HG02884 (cell line): ENCODE results near the gene PDHA1.
A peak's percentile ranks its signal among the peaks of the same experiment; 100 is the strongest.

Experiments used
- ATAC-seq: cut with Tn5 transposase; IDR thresholded peaks from one replicate; pipeline ENCODE4 v1.9.1; 2021; ENCODE audit warnings: mild to moderate bottlenecking, moderate library complexity; ENCODE audit not compliant: unreplicated experiment

Gene PDHA1

DNA sequence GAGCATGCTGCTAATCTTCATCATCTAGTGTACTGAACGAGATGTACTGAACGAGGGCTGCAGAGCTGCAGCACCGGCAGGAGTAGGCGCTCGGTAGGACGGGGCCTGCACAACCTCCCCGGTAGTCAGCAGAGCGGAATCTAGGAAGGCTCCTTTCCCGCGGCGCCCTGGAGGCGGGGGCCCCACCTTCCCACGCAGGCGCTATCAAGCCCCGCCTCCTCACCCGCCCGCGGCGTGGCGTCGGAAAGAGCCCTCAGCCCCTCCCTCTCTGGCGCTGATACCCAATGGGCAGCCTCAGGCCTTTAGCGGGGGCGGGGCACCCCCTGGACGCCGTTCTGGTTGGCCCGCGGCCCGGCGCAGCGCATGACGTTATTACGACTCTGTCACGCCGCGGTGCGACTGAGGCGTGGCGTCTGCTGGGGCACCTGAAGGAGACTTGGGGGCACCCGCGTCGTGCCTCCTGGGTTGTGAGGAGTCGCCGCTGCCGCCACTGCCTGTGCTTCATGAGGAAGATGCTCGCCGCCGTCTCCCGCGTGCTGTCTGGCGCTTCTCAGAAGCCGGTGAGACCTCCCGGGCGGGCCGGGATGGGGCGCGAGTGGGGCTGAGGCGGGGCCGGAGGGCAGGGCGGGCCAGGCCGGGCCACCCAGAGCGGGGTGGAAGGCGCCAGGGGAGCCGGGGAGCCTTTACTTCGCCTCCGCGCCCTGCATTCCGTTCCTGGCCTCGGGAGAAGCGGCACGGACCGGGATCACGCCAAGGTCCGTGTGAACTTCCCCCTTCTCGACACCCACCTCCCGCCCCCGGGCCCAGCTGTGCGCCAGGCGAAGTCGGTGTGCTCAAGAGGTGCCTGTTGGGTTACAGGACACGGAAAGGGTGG is at the start of gene PDHA1:
TSS of gene PDHA1 (plus strand) at position 393 of the 874 bp plus-strand sequence. CDS start at position 504, 111 bp downstream.
- ATAC-seq = peak; percentile 98

DNA sequence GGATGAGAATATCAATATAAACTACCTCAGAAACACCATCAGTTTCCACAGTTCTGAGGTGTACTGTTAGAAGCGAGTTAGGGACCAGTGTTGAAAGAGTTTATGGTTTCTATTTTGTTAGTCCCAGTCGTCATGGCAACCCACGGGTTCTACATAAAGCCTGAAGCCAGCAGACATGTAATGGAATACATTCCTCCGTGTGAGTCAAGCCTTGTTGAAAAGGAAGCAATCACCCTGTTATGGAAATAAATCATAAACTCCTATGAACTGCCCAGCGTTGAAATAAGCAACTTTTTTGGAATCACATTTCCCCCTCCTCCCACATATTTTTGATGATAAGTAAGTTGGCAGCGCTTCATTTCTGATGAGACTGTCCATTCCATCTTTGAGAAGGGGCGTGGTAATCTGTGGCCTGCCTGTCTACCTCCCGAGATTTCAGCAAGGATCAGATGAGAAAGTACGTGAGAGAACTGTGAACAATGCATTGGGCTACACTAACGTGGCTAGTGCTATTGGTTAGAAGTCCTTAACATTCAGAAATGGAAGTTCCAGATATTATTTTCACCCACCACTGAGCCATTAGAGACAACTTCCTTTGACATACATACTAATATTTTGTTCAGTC is 40.4 kb upstream of the PDHA1 start:
- ATAC-seq = no peak

DNA sequence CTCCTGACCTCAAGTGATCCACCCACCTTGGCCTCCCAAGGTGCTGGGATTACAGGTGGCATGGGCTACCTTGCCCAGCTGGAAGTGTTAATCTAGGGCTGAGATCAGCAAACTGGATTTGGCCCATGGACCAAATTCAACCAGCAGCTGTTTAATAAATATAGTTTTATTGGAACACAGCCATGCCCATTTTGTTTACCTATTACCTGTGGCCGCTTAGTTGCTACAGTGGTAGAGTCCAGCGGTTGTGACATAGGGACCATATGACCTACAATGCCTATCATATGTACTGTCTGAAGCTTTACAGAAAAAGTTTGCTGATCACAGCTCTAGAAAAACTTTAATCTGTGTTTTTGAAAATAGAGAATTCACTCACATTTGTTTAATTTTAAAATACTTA is 17.2 kb upstream of the PDHA1 start:
- no peak for ATAC-seq

DNA sequence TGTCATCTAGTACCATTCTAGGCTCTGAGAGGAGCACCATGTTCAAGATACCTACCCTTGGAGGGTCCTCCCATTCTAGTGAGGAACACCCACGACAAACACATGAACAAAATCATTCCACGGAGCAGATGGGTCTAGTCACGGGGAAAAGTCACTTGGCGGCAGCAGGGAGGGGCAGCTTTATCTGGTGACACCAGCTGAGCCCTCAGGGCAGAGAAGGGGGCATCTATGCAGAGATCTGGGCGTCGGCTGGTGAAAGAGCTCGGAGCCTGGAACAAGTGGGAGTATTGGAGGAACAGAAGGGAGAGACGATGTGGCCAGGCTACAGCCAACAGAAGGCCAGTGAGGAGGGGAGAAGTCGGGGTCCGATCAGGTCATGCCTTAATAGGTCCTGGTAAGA is 11.9 kb upstream of the PDHA1 start:
- no peak for ATAC-seq

DNA sequence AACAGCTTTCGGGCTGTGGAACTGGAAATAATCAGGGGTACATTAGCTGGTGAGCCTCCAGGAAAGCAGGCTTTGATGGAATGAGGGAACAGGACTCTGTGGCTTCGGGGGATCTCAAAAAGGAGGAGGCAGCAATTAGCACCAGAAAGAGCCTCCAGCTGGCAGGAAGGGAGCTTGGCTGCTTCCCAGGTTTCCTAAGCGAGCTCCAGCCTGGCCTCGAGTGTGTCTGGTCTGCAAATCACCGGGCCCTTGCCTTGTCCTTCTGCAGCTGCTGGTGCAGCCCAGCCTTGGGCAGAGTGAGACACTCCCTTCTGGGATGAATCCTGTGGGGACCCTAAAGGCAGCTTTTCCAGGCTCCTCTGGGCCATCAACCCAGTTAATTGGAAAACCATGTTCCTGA is 10.7 kb upstream of the PDHA1 start:
- ATAC-seq = no peak

DNA sequence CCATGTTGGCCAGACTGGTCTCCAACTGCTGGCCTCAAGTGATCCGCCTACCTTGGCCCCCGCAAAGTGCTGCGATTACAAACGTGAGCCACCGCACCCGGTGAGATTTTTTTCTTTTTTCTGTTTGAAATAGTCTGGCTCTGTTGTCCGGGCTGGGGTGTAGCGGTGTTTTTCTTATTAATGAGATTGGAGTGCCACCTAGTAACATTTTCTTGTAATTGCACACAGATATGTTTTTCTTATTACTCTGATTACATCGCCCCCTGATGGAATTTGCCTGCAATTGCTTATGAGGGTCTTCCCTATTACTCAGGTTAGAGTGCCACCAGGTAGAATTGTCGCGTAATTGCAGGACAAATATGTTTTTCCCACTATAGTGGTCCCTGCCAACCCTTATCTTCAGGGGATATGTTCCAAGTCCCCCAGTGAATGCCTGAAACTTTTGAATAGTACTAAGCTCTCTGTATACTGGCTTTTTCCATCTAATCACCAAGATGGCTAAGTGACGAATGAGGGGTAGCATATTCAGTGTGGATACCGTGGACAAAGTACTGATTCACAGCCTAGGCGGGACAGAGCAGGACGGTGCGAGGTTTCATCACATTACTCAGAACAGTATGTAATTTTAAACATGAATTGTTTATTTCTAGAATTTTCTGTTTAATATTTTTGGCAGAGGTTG is 8.6 kb upstream of the PDHA1 start:
- no peak for ATAC-seq

DNA sequence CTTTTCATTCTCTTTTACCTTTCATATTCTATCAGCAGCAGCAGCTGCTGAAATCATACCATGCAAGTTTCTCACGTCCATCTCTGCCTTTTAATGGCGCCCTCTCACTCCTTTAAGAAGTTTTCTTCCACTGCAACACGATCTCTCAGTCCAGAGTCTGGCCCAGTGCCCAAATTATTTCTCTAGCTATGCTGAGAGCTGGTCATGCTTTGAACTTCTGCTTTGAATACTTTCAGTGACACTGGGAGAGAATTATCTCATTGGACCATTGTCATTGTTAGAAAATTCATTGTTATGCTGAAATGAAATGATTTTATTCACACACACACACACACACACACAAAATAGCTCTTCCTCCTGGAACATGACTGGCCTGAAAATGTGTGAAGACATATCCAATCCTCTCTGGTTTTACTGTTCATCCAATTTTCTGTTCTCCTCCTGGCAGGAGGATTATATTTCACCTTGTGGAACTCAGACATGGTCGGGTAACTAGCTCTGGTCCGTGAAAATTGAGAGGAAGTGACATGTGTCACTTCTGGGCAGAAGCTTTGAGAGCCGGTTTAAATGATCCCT is 1.3 kb upstream of the PDHA1 start:
- ATAC-seq = no peak

DNA sequence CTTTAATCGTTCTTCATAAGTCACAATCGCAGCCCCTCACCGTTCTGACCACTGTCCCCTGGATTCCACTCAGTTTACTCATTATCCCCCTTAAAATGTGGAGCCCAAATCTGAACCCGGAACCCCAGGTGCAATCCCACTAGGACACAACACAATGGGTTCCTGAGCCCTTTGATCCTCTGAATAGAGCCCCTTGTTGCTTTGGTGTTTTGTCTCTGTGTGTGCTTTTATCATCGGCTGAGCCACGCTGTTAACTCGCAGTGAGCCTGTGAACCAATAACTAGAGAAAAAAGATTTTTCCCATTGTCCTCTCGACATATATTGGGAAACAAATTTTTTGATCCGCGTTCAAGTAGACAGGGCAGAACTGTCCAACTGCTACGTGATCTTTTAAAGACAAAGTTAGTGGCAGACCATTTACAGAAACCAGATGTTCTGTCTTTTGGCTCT is 617 bp upstream of the PDHA1 start:
- ATAC-seq = no peak

DNA sequence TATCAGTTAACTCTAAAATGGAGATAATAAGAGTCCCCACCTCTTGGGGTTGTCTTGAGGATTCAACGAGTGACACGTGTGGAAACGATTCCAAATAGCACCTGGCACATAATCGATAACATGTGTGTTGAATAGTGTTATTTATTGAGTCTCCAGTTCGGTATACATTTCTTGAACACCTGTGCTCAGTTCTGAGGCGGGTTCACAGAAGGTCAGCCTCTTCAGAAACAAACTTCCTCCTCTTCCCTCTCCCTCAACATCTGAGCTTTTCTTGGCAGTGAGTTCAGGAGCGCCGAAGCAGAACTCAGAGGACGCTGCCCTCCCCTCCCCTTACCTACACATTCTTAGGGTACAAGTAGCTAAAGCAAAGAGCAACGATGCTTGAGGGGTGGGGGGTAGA is 934 bp downstream of the PDHA1 start:
- ATAC-seq = no peak

DNA sequence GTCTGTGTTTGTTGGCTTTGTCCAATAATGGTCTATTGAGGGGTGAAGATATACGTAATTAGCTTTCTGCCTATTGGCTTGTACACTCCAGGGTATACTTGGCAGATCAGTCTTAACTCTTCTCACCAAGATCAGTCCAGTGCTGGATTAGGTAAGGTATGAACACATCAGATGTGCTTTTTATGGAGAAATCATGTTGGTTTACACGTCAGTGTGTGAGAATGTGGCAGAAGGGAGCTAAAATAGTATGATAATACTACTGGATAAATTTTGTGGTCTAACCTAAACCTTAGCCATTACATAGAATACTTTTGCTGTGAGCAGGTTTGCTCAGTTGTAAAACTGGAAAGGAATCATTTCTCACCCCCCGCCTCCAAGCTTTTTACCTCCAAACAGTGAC is 4.2 kb downstream of the PDHA1 start:
- no peak for ATAC-seq

DNA sequence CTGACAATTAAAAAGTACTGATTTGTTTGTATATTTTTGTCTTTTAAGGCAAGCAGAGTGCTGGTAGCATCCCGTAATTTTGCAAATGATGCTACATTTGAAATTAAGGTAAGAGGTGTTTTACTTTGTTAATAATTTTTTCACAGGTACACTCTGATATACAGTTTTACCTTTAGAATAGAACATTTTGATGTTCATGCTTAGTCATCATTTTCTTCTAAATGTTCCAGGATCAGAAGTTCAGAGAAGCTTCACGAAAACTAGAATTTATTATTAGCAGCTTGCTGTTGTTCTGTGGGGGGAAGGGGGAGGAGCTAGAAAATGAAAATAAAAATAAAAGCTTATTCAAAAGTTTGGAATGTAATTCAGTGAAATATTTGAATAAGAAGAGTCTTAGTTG is 5.5 kb downstream of the PDHA1 start:
- no peak for ATAC-seq

DNA sequence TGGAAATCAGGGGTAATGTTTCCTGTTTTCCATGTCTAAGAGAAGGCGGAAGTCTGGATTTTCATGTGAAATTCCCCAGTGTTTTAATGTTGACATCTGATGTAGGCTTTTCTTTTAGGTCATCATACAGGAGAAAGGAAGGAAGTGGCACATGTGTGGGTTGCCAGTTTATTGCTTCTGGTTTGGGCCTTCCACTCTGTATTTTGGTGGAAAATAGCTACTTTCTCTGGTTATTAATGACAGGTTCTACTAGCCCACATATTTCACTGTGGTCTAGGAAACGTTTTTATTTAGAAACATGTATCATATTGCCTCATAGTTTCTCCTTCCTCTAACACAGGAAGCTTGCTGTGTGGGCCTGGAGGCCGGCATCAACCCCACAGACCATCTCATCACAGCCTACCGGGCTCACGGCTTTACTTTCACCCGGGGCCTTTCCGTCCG is 7.2 kb downstream of the PDHA1 start:
- peak; percentile 94 for ATAC-seq

DNA sequence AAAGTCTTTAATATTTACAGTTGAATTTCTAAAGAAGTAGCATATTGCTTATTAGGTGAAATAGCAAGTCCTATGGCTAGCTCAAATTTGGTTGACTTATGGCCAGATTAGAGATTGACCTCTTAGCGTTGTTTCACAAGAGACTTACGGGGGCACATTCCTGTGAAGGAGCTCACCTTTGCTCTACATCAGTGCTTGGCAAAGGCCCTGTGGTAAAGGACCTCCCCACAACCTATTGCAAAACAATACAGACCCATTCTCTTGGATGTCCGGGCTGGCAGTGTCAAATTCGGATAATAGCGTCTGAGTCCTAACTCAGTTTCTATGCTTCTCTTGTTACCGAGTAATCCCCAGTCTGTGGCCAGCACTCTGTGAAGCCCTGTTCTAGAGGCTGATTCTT is 10.9 kb downstream of the PDHA1 start:
- no peak for ATAC-seq

DNA sequence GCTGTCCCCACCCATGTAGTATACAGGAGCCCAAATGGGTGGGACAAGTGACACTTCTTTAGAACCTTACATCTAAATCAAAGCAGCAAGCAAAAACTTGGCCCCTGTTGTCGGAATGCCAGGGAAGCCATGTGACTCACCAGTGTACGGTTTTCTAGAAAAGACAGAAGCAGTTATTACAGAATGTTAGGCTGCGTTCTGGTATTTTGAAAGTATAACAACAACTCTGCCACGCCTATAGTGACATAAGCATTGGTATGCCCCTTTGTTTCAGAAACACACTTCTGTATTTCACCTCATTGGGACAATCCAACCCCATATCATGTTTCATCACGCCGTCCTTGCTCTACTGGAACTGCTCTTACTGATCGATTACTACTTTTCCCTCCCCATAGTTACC is 14.8 kb downstream of the PDHA1 start:
- no peak for ATAC-seq

DNA sequence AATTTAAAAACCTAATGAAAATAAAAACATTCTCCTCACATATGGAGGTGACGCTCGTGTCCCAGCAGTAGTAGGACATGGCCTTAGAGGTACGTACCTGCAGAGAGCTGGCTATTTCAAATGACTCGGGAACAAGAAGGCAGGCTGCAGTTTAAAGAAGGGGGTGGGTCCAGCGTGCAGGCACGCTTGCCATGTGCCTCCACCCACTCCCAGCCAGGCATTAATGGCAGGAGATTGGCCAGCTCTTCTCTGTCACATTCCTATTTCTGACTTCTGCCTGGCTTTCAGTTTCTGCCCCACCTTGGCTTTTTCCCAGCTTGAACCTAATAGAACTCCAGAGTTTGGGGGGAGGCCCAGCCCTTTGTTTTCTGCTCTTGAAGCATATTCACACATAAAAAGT is 17.2 kb downstream of the PDHA1 start:
- ATAC-seq = no peak

DNA sequence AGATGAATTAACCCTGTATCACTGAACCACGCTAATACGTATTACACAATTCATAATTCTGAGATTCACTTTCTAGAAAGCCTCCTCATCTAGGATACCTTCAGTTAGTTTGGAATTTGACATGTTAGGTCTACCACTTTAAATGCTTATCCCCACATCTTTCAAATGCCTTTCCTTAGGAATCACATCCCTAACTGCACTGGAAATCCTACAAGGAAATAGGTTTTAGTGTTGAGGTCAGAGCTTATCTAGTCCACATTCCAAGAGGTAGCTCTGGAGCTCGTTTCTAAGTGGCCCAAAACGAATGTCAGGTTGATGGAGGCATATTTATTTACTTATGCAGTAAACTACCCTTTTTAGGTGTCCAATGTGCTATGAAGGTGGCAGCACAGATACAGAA is 18.0 kb downstream of the PDHA1 start:
- no peak for ATAC-seq

DNA sequence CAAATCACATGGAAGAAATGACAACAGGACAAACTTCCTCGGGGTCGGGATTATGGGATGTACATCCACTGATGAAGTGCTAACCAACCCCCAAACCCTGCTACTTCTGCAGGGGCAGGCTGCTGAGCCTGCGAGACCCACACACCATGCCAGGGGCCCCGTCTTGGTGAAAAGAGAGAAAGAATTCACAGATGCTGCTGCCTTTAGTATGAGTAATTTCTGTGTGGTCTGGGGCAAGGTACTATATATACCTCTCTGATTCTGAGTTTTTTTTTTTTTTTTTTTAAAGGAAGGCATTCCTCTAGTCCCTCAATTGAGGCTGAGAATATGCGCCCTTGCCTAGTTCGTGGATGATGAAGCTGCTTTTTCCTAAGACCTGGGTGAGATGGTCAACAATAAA is 24.8 kb downstream of the PDHA1 start:
- ATAC-seq = no peak

DNA sequence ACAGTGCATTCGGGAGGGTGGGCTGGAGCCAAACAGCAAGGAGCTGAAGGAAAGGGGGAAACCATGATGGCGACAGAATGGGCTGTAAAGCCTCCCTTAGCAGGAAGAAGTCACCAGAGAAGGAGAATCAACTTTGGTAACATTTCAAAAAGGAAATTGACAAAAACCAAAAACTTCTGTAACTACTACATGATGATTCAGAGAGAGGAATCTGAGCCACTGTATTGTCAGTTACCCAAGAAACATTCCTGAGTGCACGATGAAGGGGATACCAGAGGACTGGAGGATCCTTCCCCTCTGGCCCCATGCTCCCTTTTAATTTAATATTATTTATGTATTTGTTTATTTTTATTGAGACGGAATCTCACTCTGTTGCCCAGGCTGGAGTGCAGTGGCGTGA is 26.3 kb downstream of the PDHA1 start:
- ATAC-seq = no peak

DNA sequence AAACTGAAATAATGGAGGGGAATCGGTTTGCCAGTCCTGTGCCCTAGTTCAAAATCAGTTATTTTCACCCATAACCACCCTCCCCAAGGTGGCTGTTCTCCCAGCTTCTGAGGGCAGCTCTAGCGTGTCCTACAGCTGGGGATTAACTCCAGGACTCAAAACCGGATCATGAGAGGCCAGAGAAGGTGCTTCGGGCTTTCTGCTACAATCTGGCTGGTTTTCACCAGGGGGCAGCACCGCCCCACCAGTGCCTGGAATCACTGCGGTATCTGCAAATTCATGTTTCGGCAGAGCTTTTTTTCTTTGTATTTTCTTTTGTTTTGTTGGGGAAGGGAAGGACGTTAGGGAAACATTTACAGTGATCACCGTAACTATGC is 28.4 kb downstream of the PDHA1 start:
- no peak for ATAC-seq

DNA sequence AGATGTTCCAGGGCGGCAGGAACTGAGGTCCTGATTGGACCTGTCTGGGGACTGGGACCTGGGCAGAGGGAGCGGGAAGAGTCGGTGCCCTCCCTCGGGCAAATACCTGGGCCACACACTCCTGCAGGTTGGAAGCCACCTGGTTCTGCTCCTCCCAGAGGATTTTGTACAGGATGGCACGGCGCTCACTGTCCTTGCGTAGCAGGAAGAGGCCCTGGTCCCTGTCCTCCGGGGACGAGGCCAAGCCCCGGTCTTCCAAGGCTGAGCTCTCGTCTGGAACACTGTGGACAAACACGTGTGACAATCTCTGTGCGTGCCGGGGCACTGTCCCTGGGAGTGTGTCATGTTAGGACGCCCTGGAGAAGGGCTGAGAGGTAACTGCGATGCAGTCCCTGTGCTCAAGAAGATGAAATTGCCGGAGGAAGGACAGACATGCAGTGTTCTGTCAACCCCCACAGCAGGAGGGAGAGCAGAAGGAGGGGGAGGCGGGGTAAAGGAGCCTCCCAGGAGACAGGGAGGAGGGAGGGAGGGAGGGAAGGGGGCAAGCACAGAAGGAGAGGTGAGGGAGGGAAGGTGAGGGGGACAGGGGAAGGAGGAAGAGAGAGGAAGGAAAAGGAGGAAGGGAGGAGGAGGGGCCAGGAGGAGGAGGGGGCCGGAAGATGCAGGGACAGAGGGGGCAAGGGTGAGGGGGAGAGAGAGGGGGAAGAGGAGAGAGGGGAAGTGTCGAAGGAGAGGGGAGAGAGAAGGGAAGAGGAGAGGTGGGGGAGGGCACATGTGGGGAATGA is 29.0 kb downstream of the PDHA1 start:
- no peak for ATAC-seq
